H1 (cell line): ENCODE data around the gene RER1. TPM values are rescaled to one million over a fixed set of nuclear protein-coding genes. Genes with fewer than 3 reads are reported as not detected.

ENCODE experiments used
- CHD7 ChIP-seq: fragments of 300-600 bp; sonication (generic); IDR thresholded peaks from 2 replicates; pipeline ENCODE4 v1.7.1; 2012; ENCODE audit warnings: low read length, moderate library complexity, mild to moderate bottlenecking, inconsistent platforms; ENCODE audit not compliant: insufficient replicate concordance
- TCF12 ChIP-seq: IDR thresholded peaks from 2 replicates; pipeline ENCODE4 v1.6.1; 2011; ENCODE audit warnings: low read depth, mild to moderate bottlenecking, low read length
- YY1 ChIP-seq: IDR thresholded peaks from 2 replicates; pipeline ENCODE4 v1.6.1; 2011; ENCODE audit warnings: low read depth, mild to moderate bottlenecking, low read length
- polyA plus RNA-seq, 7 experiments: library from polyadenylated mRNA; depleted of rRNA in 3 of 7; stranded (reverse) in 5 of 7; unstranded in 2 of 7; fragments of >200 nt in 5 of 7; fragments of 200-250 nt in 2 of 7; gene quantifications; 1 replicate in 5 of 7; 2 replicates in 1 of 7; 4 replicates in 1 of 7; pipeline versions ENCODE4 v1.2.1 to v1.2.3, GENCODE V29; 2011 to 2013; ENCODE audit warnings: missing spikeins in 2 of 7, mixed read lengths in 2 of 7
- total RNA-seq: library from RNA; stranded (reverse); fragmentation: NEBNext Ultra II Directional; extraction: Animal tissue kit (Norgen Biotek cat#: 25700); gene quantifications from 2 replicates; pipeline ENCODE4 v1.2.1, GENCODE V29; 2021

RER1 gene
- total and polyA plus RNA-seq, 2 of the 8 experiments (the other 6 are each of a cell fraction or from before 2014, with no cell fraction given): 102 to 134 TPM

DNA sequence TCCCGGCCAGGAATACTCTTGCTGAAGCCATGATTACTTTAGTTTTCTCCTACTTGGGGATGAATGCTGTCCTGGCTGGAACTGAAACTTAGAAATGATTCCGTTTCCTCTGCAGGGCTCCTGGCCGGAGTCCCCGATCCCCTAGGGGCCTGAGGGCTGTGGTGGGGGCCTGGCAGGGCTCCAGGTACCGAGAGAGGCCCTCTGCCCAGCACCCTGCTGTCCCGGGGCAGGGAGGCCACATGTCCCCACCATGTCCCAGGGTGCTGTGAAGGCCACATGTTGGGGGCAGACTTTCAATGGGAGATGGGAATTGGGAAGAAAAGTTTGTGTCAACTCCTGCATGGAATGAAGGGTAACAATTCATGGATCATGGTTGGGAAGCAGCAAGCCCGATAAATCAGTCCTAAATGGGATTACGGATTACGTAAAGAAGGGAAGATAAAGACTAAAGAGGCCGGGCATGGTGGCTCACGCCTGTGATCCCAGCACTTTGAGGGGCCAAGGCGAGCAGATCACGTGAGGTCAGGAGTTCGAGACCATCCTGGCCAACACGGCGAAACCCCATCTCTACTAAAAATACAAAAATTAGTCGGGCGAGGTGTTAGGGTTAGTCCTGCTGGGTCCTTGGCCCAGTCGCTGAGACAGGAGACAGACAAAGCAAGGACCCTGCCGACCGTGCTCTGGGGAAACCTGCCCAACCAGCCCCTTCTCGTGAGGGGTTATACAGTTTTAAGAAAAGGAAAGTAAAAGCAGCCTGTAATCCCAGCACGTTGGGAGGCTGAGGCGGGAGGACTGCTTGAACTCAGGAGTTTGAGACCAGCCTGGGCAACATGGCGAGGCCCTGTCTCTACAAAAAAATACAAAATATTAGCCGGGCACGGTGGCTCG lies 37.8 kb upstream of the RER1 start (continued):
- TF ChIP-seq CHD7: no peak
- TF ChIP-seq YY1: no peak
- no peak for TF ChIP-seq TCF12
